ENCODE results near the gene SLC6A6.

SLC6A6 gene

GRCh38 chr3:14372587-14372986 lies 29.8 kb upstream of the SLC6A6 start:
- no peak for DNase-seq (ENCODE audit: low spot score)

- no peak for DNase-seq (ENCODE audit: low spot score)
Measured at GRCh38 chr3:14373753-14374376, 28.5 kb upstream of the SLC6A6 start.

- no peak for DNase-seq (ENCODE audit: low spot score)
Measured at GRCh38 chr3:14374444-14374883, 27.9 kb upstream of the SLC6A6 start.

- DNase-seq (ENCODE audit: low spot score) = no peak
Measured at GRCh38 chr3:14375192-14375591, 27.2 kb upstream of the SLC6A6 start.

GRCh38 chr3:14376348-14377043 lies 25.9 kb upstream of the SLC6A6 start:
- no peak for DNase-seq (ENCODE audit: low spot score)

GRCh38 chr3:14377044-14377837 lies 25.2 kb upstream of the SLC6A6 start:
- DNase-seq (ENCODE audit: low spot score) = no peak

- no peak for DNase-seq (ENCODE audit: low spot score)
Measured at GRCh38 chr3:14377838-14378169, 24.6 kb upstream of the SLC6A6 start.

- DNase-seq (ENCODE audit: low spot score) = no peak
Measured at GRCh38 chr3:14378415-14378814, 24.0 kb upstream of the SLC6A6 start.

- DNase-seq (ENCODE audit: low spot score) = no peak
Measured at GRCh38 chr3:14379843-14380242, 22.6 kb upstream of the SLC6A6 start.

- no peak for DNase-seq (ENCODE audit: low spot score)
Measured at GRCh38 chr3:14386254-14386653, 16.2 kb upstream of the SLC6A6 start.

- DNase-seq (ENCODE audit: low spot score) = no peak
Measured at GRCh38 chr3:14388201-14388600, 14.2 kb upstream of the SLC6A6 start.

- no peak for DNase-seq (ENCODE audit: low spot score)
Measured at GRCh38 chr3:14389166-14389606, 13.2 kb upstream of the SLC6A6 start.

GRCh38 chr3:14389716-14390115 lies 12.7 kb upstream of the SLC6A6 start:
- DNase-seq (ENCODE audit: low spot score) = no peak

- peak; percentile 71 for DNase-seq (ENCODE audit: low spot score)
Measured at GRCh38 chr3:14391033-14391432, 11.4 kb upstream of the SLC6A6 start.

- no peak for DNase-seq (ENCODE audit: low spot score)
Measured at GRCh38 chr3:14392231-14392630, 10.2 kb upstream of the SLC6A6 start.

- DNase-seq (ENCODE audit: low spot score) = no peak
Measured at GRCh38 chr3:14392803-14393319, 9.5 kb upstream of the SLC6A6 start.

GRCh38 chr3:14393440-14394106 lies 8.8 kb upstream of the SLC6A6 start:
- no peak for DNase-seq (ENCODE audit: low spot score)

GRCh38 chr3:14396031-14396692 lies 6.2 kb upstream of the SLC6A6 start:
- DNase-seq (ENCODE audit: low spot score) = no peak

- no peak for DNase-seq (ENCODE audit: low spot score)
Measured at GRCh38 chr3:14397046-14397445, 5.4 kb upstream of the SLC6A6 start.

GRCh38 chr3:14397531-14397930 lies 4.9 kb upstream of the SLC6A6 start:
- no peak for DNase-seq (ENCODE audit: low spot score)

GRCh38 chr3:14397940-14398796 lies 4.2 kb upstream of the SLC6A6 start:
- no peak for DNase-seq (ENCODE audit: low spot score)

Data from cerebellar cortex (tissue), 1 donor.